CD4-positive, alpha-beta T cell treated with Interleukin-6 at 100 ng/mL for 8 hours (primary cell): ENCODE data around the gene EIF2B5.
"Not testable (repeated sequence)": the region's sequence is repeated elsewhere in the genome, so short reads cannot be mapped to it uniquely, and the experiment has no call there.

Experiments
- DNase-seq: peaks from one replicate; pipeline ENCODE4 v3.0.0-alpha.2; 2020; ENCODE audit warnings: mixed read lengths, low spot score

The EIF2B5 gene

GRCh38 chr3:184145751-184146270 lies 10.7 kb downstream of the EIF2B5 start:
- DNase-seq, result no peak

- no peak for DNase-seq
Measured at GRCh38 chr3:184148076-184148475, 12.9 kb downstream of the EIF2B5 start.

DNA sequence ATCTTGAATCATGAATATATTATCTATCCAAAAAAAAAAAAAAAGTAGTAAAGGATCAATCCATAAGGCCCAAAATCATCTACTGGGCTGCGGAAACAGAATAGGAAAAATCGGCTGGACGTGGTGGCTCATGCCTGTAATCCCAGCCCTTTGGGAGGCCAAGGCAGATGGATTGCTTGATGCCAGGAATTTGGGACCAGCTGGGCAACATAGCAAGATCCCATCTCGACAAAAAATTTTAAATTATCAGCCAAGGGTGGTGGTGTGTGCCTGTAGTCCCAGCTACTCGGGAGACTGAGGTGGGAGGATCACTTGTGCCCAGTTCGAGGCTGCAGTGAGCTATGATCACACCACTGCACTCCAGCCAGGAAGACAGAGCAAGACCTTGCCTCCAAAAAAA lies 14.0 kb downstream of the EIF2B5 start:
- DNase-seq, result no peak

- not testable (repeated sequence) for DNase-seq
Measured at GRCh38 chr3:184149770-184150169, 14.6 kb downstream of the EIF2B5 start.

- peak; percentile 18 for DNase-seq
Measured at GRCh38 chr3:184154885-184155643, 19.9 kb downstream of the EIF2B5 start, which contains the start of gene DVL3. DVL3 (plus strand) TSS chr3:184155377; CDS start chr3:184155636, 259 bp downstream.

DNA sequence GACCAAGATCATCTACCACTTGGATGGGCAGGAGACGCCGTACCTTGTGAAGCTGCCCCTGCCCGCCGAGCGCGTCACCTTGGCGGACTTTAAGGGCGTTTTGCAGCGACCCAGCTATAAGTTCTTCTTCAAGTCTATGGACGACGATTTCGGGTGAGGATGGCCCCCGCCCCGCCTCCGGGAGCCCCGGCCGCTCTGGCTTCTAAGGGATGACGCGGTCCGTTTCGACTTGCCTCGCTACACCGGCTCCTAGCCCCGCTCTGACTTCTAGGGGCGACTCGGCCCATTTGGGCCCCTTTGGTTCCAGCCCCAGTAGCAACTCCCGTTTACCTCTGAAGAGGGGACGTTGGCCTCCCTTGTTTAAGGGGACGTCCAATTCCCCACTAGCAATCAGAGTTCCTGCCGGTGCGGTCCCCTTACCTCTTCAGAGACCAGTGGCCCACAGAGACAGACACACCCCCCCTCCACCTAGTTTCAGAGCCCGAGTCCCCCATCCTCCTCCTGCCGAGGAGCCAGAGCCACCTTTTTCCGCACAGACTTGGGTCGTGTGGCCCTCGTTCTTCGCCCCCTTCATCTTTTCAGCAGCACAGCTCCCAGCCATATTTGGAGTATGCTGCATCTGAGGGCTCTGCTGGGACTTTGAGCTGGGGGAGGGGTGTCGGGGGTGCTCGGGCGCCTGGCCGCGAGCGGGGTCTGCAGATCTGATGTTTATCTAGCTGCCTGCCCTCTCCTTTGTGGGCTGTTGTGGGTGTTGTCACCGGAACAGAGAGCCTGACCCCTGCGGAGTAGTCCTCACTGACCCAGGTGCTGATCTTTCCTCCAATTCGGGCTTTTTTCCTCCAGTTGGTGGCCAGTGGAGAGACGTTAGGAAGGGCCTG lies 20.7 kb downstream of the EIF2B5 start:
- DNase-seq, result peak; percentile 23

DNA sequence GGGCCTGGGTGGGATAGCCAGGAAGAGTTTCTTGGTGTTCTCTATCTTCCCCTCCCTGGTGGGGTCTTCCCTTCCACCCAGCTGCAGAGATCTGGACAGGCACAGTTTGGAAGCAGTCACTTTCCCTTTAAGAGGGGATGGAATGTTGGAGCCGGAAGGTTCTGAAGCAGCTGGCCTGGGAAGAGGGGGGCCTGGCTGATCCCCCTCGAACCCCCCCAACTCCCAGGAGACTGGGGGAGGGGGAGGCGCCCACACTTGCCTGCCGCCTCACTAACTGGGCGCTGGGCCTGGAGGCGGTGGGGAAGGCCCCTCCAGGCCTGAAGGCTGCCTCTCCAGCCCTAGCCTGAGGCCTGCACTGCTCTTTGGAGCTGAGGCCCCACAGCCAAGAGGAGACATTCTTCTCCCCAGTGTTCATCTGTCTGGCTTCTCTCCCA lies 21.4 kb downstream of the EIF2B5 start:
- no peak for DNase-seq

DNA sequence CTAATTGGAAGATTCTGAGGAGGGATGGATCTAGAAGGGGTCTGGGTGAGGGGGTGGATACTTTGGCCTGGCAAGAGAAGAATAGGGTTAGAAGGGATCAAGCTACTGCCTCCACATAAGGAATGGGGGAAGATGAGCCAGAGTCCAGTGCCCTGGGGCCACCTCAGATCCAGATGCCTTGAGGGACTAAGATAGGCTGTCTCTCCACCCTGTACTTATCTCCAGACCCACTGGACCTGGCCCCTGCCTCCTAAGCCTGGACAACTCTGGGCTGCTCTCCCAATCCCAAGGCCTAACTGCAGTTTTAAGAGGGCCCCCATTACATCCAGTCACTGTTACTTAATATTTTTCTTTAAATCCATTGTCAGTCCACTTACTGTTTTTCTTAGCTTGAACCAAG lies 22.0 kb downstream of the EIF2B5 start:
- no peak for DNase-seq

GRCh38 chr3:184158404-184158803 lies 23.2 kb downstream of the EIF2B5 start:
- no peak for DNase-seq

- DNase-seq, result no peak
Measured at GRCh38 chr3:184160456-184160855, 25.3 kb downstream of the EIF2B5 start.

DNA sequence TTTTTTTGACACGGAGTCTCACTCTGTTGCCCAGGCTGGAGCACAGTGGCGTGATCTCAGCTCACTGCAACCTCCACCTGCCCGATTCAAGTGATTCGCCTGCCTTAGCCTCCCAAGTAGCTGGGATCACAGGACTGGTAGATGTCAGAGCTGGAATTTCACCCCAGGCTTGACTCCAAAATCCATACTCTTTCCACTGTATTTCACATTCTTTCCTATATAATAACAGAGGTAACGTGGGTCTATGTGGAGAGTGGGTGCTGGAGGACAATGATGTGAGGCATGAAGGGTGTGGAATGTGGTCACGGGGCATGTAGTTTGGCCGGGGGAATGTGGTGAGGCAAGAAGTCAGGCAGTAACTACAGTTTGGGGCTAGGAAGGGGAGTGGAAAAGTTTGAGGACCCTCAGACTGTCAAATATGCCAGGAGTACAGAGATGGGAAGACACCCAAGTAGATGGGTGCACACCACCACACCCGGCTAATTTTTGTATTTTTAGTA lies 27.5 kb downstream of the EIF2B5 start:
- not testable (repeated sequence) for DNase-seq

DNA sequence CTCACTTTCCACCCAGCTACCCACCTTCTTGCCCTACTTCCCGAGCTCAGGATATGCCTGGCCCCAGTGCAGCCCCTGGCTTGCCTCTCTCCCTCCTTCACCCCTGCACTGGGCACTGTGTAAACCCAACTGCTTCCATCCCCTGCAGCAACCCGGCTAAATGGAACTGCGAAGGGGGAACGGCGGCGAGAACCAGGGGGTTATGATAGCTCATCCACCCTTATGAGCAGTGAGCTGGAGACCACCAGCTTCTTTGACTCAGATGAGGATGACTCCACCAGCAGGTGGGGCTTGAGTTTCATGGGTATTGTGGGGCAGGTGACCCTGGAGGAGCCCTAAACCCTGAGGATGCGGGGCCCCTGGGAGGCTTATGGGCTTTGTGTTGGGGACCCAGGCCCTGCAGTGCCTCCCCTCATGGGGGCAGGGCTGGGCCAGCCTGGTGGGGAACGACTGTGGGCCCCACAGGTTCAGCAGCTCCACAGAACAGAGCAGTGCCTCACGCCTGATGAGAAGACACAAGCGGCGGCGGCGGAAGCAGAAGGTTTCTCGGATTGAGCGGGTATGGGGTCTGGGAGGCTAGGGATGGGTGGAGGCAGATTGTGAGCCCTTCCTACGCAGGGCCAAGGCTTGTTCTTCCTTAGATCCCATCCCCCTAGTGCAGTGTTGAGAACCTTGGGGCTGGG lies 29.6 kb downstream of the EIF2B5 start:
- DNase-seq, result no peak

GRCh38 chr3:184165543-184165942 lies 30.4 kb downstream of the EIF2B5 start:
- DNase-seq, result no peak

GRCh38 chr3:184166671-184167070 lies 31.5 kb downstream of the EIF2B5 start:
- no peak for DNase-seq

DNA sequence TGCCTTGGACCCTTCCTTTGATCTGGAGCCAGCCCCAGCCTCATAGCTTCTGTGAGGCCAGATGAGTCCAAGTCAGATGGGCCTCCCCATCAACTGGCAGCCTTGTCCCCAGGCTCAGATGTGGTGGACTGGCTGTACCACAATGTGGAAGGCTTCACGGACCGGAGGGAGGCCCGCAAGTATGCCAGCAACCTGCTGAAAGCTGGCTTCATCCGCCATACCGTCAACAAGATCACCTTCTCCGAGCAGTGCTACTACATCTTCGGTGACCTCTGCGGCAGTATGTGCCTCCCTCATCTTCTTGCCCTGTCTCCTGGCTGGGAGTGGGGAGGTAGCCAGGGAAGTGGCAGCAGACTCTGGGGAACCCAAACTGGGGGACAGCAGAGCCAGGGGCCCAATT lies 32.6 kb downstream of the EIF2B5 start:
- no peak for DNase-seq

DNA sequence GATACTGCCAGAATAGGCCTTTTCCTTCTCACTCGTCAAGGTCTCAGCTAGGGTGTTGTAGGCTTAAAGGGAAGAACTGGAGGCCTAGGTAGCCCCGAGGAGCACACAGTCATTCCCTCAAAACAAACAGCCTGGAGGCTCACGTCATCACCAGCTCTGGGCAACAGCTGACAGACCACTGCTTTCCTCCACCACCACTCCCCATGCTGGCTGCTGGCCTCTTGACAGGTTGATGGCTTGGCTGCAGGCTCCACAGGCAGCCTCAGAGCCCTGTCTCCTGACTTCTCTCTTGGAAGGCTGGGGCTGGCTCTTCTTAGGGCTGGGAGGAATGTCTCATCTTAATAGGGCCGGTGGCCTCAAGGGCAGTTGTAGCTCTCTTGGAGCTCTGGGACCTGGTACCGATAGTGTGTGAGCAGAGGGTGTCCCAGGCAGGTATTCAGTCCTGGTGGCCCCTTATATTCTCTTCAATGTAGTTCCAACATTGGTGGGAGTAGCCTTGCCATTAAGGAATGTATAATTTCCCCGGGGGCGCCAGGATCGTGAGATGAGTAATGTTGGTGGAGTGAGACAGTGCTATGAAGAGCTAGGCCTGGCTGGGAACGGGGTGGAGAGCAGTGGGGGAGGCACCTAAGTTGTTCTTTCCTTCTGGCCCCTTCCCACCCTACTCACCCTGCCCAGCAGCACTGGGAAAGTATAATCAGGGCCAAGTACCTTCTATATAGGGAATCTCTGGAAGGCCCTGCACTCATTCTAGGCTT lies 33.4 kb downstream of the EIF2B5 start:
- no peak for DNase-seq

DNA sequence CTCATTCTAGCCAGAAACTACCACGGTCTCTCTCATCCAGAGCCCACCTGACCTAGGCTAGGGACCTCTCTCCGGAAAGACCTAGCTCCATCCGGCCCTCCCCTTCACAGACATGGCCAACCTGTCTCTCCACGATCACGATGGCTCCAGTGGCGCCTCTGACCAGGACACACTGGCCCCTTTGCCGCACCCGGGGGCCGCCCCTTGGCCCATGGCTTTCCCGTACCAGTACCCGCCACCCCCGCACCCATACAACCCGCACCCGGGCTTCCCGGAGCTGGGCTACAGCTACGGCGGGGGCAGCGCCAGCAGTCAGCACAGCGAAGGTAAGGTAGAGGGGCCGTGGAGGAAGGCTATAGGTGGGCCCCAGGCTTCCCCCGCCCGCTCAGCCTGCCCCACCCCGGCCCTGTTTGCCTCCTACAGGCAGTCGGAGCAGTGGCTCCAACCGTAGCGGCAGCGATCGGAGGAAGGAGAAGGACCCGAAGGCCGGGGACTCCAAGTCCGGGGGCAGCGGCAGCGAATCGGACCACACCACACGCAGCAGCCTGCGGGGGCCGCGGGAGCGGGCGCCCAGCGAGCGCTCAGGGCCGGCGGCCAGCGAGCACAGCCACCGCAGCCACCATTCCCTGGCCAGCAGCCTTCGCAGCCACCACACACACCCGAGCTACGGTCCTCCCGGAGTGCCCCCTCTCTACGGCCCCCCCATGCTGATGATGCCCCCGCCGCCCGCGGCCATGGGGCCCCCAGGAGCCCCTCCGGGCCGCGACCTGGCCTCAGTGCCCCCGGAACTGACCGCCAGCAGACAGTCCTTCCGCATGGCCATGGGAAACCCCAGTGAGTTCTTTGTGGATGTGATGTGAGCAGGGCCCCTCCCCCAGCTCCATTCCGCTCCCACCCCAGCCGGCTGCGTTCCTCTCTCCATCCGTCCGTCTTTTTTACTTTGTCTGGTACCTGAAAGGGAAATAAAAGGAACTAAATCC lies 35.0 kb downstream of the EIF2B5 start:
- DNase-seq, result no peak

GRCh38 chr3:184171562-184171961 lies 36.4 kb downstream of the EIF2B5 start:
- no peak for DNase-seq

DNA sequence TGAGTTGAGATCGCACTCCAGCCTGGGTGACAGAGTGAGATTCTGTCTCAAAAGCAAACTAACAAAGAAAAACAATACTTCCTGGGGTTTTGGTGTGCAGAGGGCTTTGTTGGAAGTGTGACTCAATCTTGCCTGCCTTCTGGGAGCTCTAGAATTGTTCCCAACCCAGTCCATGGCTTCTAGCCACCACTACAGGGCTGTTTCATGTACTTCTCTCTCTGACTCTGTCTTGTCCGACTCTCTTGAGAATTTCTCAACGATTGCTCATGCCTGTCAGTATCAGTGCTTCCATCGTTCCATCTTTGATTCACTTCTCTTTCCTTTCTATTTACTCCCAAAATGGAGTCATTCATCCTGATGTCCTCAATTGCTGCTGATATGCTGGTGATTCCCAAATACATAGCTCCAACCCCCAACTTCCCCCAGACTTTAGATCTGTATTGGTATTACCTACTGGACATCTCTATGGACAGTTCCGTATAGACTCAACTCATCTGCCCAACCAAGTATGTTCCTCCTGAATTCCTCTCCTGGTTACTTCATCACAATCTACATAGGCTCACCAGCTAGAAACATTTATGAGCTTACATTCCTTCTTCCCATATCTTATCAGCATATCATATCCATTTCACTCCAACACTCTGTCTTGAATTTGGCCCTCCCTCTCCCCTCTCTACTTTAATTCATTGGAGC lies 37.7 kb downstream of the EIF2B5 start:
- no peak for DNase-seq

GRCh38 chr3:184173374-184173722 lies 38.2 kb downstream of the EIF2B5 start:
- no peak for DNase-seq
